Natural killer cell (primary cell): ENCODE results near the gene DOCK9. TPM values are rescaled to one million over a fixed set of nuclear protein-coding genes. Genes with fewer than 3 reads are reported as not detected.

Experiments used
- ATAC-seq, 3 donors: fragments of 150-1000 bp in 2 of 3; fragments of 200-7000 bp in 1 of 3; cut with Tn5 transposase; 1 replicate in 1 of 3; 2 replicates in 2 of 3; pipeline ENCODE4 v1.10.0; 2021; ENCODE audit warnings: mild to moderate bottlenecking in 2 of 3, moderate library complexity in 2 of 3
- DNase-seq, 2 donors: peaks; one replicate each; pipeline versions ENCODE4 v3.0.0 to v3.0.0-alpha.2; 2013 to 2021; ENCODE audit warnings: mixed read lengths in 1 of 2
- H3K27ac ChIP-seq: one replicate; pipeline ENCODE4 v1.5.1; 2013; ENCODE audit warnings: mild to moderate bottlenecking, low read length
- H3K27me3 ChIP-seq: one replicate; pipeline ENCODE4 v1.6.1; 2013; ENCODE audit warnings: low read length; ENCODE audit not compliant: control insufficient read depth, insufficient read depth
- H3K36me3 ChIP-seq: one replicate; pipeline ENCODE4 v1.6.1; 2013; ENCODE audit warnings: low read length; ENCODE audit not compliant: control insufficient read depth, insufficient read depth
- H3K4me1 ChIP-seq: one replicate; pipeline ENCODE4 v1.6.1; 2013; ENCODE audit warnings: low read length; ENCODE audit not compliant: control insufficient read depth, insufficient read depth
- H3K4me3 ChIP-seq: one replicate; pipeline ENCODE4 v1.5.1; 2013; ENCODE audit warnings: low read length
- H3K9me3 ChIP-seq: one replicate; pipeline ENCODE4 v1.6.1; 2013; ENCODE audit warnings: low read length; ENCODE audit not compliant: control insufficient read depth, insufficient read depth
- H3K27ac Mint-ChIP-seq, 2 donors: one replicate each; pipeline ENCODE4 v1.8.0; 2022; ENCODE audit warnings: mild to moderate bottlenecking in 2 of 2, mixed read lengths in 2 of 2, moderate library complexity in 1 of 2
- H3K27me3 Mint-ChIP-seq, 2 donors: one replicate each; pipeline ENCODE4 v1.8.0; 2022; ENCODE audit warnings: low read depth in 2 of 2, mixed read lengths in 2 of 2
- H3K36me3 Mint-ChIP-seq: one replicate; pipeline ENCODE4 v1.8.0; 2022; ENCODE audit warnings: mixed read lengths
- H3K4me1 Mint-ChIP-seq, 2 donors: one replicate each; pipeline ENCODE4 v1.8.0; 2022; ENCODE audit warnings: mixed read lengths in 2 of 2
- H3K4me3 Mint-ChIP-seq: one replicate; pipeline ENCODE4 v1.8.0; 2022; ENCODE audit warnings: mild to moderate bottlenecking, moderate library complexity, mixed read lengths
- H3K9me3 Mint-ChIP-seq, 2 donors: one replicate each; pipeline ENCODE4 v1.8.0; 2022; ENCODE audit warnings: mixed read lengths in 2 of 2
- CTCF ChIP-seq: fragments of 200-600 bp; IDR thresholded peaks from one replicate; pipeline ENCODE4 v1.8.0; 2022; ENCODE audit warnings: antibody characterized with exemption
- WGBS: methylation state at CpG from one replicate; pipeline ENCODE4 v1.1.7; 2013; ENCODE audit warnings: missing lambda C conversion rate; ENCODE audit not compliant: insufficient coverage; 5-methylcytosine and 5-hydroxymethylcytosine counted together
- intact Hi-C: fragments of 100-400 bp; cut with micrococcal nuclease; formaldehyde crosslinking; loops from one replicate; pipeline ENCODE4 v1.14.2; 2022
- total RNA-seq, 4 donors: library from RNA; stranded (reverse); fragments of 120-200 nt in 1 of 4; gene quantifications; one replicate each; pipeline versions ENCODE4 v1.2.3 to v1.2.4, GENCODE V29; 2013 to 2022

Gene DOCK9
- total RNA-seq, 3 donors from 2014 or later (not counting 1 experiment from before 2014, with no cell fraction given) = 31.5 to 42.5 (median 40.9) TPM

DNA sequence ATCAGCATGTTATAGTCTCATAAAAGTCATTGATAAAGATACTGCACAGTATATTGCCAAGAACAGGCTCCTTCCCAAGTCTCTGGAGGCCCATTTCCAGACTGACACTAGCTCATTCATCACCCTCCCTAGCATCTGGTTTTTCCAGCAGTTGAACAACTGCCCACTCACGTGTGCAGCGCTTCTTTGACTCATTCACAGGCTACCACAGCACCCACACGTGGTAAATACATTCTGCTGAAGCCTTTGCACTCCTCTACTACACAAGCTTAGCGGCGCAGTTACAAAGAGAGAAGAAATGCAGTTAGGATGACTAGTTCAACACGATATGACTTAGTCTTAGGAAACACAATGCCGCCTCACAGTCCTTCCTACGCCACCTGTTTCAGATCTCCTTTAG lies 87.7 kb downstream of the DOCK9 start:
- Histone ChIP-seq H3K27me3 (no peaks in the 10 kb centered on the region), H3K4me3 (no peak overlapping the region), H3K4me1 (no peaks in the 10 kb centered on the region), H3K36me3 (peaks cover 23% of the 10 kb centered on the region), H3K9me3 (no peaks in the 10 kb centered on the region), H3K27ac (no peak overlapping the region)
- H3K4me3 Mint-ChIP-seq = no peak overlapping the region
- no peak for TF ChIP-seq CTCF
- ATAC-seq (no peak), DNase-seq (no peak)
- no peaks in the 10 kb centered on the region for H3K27me3 Mint-ChIP-seq
- no peaks in the 10 kb centered on the region for H3K4me1 Mint-ChIP-seq
- no peaks in the 10 kb centered on the region for H3K9me3 Mint-ChIP-seq
- H3K36me3 Mint-ChIP-seq = peaks cover 36% of the 10 kb centered on the region
- intact Hi-C loops = no loop called here
- H3K27ac Mint-ChIP-seq = no peak overlapping the region
- WGBS = 68% methylated on average over 8 of the region's 8 CpGs

GRCh38 chr13:98889419-98890085 lies 88.3 kb downstream of the DOCK9 start:
- Histone ChIP-seq H3K27ac (no peak overlapping the region), H3K36me3 (peaks cover 28% of the 10 kb centered on the region), H3K9me3 (no peaks in the 10 kb centered on the region), H3K4me1 (no peaks in the 10 kb centered on the region), H3K4me3 (no peak overlapping the region), H3K27me3 (no peaks in the 10 kb centered on the region)
- H3K27ac Mint-ChIP-seq = no peak overlapping the region
- intact Hi-C loops = no loop called here
- H3K4me3 Mint-ChIP-seq = no peak overlapping the region
- DNase-seq (no peak), ATAC-seq (no peak)
- TF ChIP-seq CTCF = no peak
- H3K4me1 Mint-ChIP-seq = no peaks in the 10 kb centered on the region
- 85% methylated on average over 3 of the region's 4 CpGs for WGBS
- H3K36me3 Mint-ChIP-seq = peaks cover 39% of the 10 kb centered on the region
- no peaks in the 10 kb centered on the region for H3K9me3 Mint-ChIP-seq
- no peaks in the 10 kb centered on the region for H3K27me3 Mint-ChIP-seq

- H3K27ac Mint-ChIP-seq = no peak overlapping the region
- intact Hi-C loops = no loop called here
- H3K36me3 Mint-ChIP-seq = peaks cover 45% of the 10 kb centered on the region
Observed at GRCh38 chr13:98888890-98889279, 89.0 kb downstream of the DOCK9 start.

More at GRCh38 chr13:98888890-98889279, 89.0 kb downstream of the DOCK9 start:
- Histone ChIP-seq H3K27ac (no peak overlapping the region), H3K4me1 (no peaks in the 10 kb centered on the region), H3K36me3 (peaks cover 31% of the 10 kb centered on the region), H3K27me3 (no peaks in the 10 kb centered on the region), H3K9me3 (no peaks in the 10 kb centered on the region), H3K4me3 (no peak overlapping the region)
- WGBS = 62% methylated on average over 2 of the region's 3 CpGs
- Mint-ChIP-seq H3K27me3 (no peaks in the 10 kb centered on the region), H3K4me3 (no peak overlapping the region), H3K9me3 (no peaks in the 10 kb centered on the region), H3K4me1 (no peaks in the 10 kb centered on the region)
- DNase-seq = no peak
- ATAC-seq = no peak
- TF ChIP-seq CTCF = no peak
